Progenitor cell of endocrine pancreas (in vitro differentiated cells): ENCODE measurements around the gene FAM181A. TPM values are rescaled to one million over a fixed set of nuclear protein-coding genes. Genes with fewer than 3 reads are reported as not detected.

Source experiments
- DNase-seq: peaks from one replicate; pipeline ENCODE4 v3.0.0; 2021; ENCODE audit warnings: low spot score; ENCODE audit not compliant: unreplicated experiment
- H3K27ac Mint-ChIP-seq: 2 replicates; pipeline ENCODE4 v1.8.0; 2021; ENCODE audit warnings: mild to moderate bottlenecking, moderate library complexity, mixed read lengths
- H3K27me3 Mint-ChIP-seq: 2 replicates; pipeline ENCODE4 v1.8.0; 2021; ENCODE audit warnings: mixed read lengths
- H3K36me3 Mint-ChIP-seq: 2 replicates; pipeline ENCODE4 v1.8.0; 2022; ENCODE audit warnings: mixed read lengths; ENCODE audit not compliant: insufficient read depth
- H3K4me1 Mint-ChIP-seq: 2 replicates; pipeline ENCODE4 v1.8.0; 2021; ENCODE audit warnings: low read depth, mixed read lengths
- H3K4me3 Mint-ChIP-seq: 2 replicates; pipeline ENCODE4 v1.8.0; 2021; ENCODE audit warnings: low read depth, mild to moderate bottlenecking, moderate library complexity, mixed read lengths
- H3K9me3 Mint-ChIP-seq: 2 replicates; pipeline ENCODE4 v1.8.0; 2021; ENCODE audit warnings: low read depth, mixed read lengths
- total RNA-seq: library from RNA; stranded (reverse); gene quantifications from 2 replicates; pipeline ENCODE4 v1.2.1, GENCODE V29; 2021
- TF ChIP-seq, protein P1 (sequence below): fragments of 200-600 bp; sonication (generic); IDR thresholded peaks from one replicate; pipeline ENCODE4 v1.5.0; 2021; ENCODE audit warnings: antibody characterized with exemption, mild to moderate bottlenecking; ENCODE audit not compliant: unreplicated experiment

FAM181A gene
- total RNA-seq, 1 donor from 2014 or later = not detected

DNA sequence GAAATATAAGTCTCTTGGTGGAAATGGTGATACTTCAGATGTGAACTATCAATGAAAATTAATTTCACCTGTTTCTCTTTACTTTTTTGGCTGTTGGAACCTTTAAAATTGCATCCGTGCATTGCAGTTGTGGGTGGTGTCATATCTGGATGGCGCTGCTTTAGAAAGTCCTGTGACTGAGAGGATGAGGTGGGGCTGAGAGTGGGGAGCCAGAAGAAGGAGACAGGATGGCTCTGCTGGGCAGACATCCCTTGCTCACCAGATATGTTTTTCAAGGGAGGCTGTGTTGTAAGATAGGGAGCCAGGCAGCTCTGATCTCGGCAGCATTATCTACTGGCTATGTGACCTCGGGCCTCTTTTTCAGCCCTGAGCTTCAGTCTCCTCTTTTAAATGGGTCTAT lies 36.5 kb downstream of the FAM181A start:
- Mint-ChIP-seq H3K4me1 (peaks cover 6% of the 10 kb centered on the region), H3K36me3 (no peaks in the 10 kb centered on the region), H3K27ac (no peak overlapping the region), H3K4me3 (no peak overlapping the region), H3K27me3 (peaks cover 6% of the 10 kb centered on the region), H3K9me3 (no peaks in the 10 kb centered on the region)
- TF ChIP-seq, protein P1, sequence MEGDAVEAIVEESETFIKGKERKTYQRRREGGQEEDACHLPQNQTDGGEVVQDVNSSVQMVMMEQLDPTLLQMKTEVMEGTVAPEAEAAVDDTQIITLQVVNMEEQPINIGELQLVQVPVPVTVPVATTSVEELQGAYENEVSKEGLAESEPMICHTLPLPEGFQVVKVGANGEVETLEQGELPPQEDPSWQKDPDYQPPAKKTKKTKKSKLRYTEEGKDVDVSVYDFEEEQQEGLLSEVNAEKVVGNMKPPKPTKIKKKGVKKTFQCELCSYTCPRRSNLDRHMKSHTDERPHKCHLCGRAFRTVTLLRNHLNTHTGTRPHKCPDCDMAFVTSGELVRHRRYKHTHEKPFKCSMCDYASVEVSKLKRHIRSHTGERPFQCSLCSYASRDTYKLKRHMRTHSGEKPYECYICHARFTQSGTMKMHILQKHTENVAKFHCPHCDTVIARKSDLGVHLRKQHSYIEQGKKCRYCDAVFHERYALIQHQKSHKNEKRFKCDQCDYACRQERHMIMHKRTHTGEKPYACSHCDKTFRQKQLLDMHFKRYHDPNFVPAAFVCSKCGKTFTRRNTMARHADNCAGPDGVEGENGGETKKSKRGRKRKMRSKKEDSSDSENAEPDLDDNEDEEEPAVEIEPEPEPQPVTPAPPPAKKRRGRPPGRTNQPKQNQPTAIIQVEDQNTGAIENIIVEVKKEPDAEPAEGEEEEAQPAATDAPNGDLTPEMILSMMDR = no peak
- no peak for DNase-seq

DNA sequence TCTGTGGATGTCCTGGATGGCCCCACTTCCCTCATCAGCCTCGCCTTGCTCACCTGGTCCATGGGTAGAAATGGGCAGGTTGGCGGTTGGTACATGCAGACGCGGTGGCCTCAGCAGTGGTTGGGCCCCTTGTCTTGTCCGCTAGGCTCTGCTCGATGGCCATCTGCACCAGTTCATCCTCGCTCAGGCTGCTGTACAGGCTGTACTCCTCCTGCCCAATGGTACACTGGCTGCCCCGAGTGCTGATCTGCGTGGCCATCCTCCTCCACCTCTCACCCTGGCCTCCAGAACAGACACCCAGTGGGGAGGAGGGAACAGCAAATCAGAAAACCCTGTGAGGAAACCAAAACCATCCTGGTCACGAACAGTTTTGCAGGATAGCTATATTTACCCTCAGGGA lies 37.1 kb downstream of the FAM181A start:
- TF ChIP-seq, protein P1 = no peak
- no peak for DNase-seq
- Mint-ChIP-seq H3K36me3 (no peaks in the 10 kb centered on the region), H3K27ac (no peak overlapping the region), H3K9me3 (no peaks in the 10 kb centered on the region), H3K4me1 (peaks cover 4% of the 10 kb centered on the region), H3K27me3 (peaks cover 11% of the 10 kb centered on the region), H3K4me3 (no peak overlapping the region)

DNA sequence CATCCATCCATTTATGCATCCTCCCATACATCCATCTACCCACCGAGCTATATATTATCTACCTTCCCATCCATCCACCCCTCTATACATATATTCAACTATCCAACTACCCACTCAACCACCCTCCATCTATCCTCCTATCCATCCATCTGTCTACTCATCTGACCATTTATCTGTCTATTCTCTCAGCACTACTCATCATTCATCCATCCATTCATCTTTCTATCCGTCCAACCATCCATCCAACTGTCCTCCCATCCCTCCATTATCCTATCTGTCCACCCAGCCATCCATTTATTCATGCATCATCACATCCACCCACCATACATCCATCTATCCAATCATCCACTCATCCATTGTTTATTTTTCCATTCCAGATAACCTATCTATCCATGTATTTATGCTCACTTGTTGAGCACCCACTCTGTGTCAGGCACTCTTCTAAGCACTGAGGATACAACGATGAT lies 37.7 kb downstream of the FAM181A start:
- Mint-ChIP-seq H3K4me1 (no peaks in the 10 kb centered on the region), H3K27ac (no peak overlapping the region), H3K27me3 (peaks cover 11% of the 10 kb centered on the region), H3K9me3 (no peaks in the 10 kb centered on the region), H3K4me3 (no peak overlapping the region), H3K36me3 (no peaks in the 10 kb centered on the region)
- TF ChIP-seq, protein P1 = no peak
- no peak for DNase-seq

DNA sequence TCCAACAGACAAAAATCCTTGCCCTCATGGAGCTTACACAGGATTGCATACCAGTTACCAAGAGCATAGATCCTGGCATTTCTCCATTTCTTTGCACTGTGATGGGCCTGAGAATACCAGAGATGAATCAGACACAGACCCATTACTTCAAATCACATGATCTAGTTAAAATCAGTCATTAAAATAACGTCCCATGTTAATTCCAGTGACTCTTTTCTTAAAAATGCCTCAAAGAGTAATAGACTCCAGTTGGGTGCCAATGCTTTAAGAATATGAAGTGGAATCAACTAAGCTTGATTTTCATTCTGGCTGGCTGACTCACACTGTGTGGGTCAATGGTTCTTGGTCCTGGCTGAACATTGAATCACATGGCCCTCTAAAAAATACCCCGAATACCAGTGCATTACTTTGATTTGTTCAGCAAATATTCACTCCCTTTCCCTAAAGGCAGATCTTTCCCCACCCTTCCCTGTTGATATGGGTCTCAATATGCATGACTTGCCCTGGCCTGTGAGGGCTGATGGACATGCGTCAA lies 38.2 kb downstream of the FAM181A start:
- Mint-ChIP-seq H3K9me3 (no peaks in the 10 kb centered on the region), H3K4me1 (no peaks in the 10 kb centered on the region), H3K4me3 (no peak overlapping the region), H3K27ac (no peak overlapping the region), H3K27me3 (peaks cover 12% of the 10 kb centered on the region), H3K36me3 (no peaks in the 10 kb centered on the region)
- no peak for DNase-seq
- TF ChIP-seq, protein P1 = no peak

DNA sequence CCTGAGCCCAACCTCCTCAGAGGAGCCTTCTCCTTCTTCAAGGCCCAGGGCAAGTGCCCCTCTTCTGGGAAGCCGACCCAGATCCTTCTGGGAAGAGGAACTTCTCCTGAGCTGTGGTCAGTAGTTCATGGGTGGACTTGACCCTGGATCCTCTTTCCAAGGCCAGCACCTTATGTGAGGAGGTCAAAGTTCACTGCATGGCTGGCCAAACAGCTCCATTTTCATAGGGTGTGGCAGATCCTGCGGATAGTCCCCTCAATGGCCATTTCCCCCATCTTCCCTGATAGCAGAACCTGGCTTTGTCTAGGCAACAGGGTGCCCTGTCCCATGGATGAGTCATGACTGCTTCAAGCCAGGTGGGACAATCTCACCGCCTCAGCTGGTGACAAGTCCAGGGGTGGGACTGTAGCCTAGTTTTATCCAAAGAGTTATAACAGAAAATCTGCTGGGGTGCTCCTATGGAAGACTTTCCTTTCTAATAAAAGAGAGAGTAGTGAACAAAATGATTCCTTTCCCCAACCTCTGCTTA lies 38.9 kb downstream of the FAM181A start:
- no peak for DNase-seq
- H3K27me3 Mint-ChIP-seq = peaks cover 18% of the 10 kb centered on the region
- H3K36me3 Mint-ChIP-seq = no peaks in the 10 kb centered on the region
- H3K27ac Mint-ChIP-seq = no peak overlapping the region
- no peaks in the 10 kb centered on the region for H3K4me1 Mint-ChIP-seq
- H3K9me3 Mint-ChIP-seq = no peaks in the 10 kb centered on the region
- TF ChIP-seq, protein P1 = no peak
- no peak overlapping the region for H3K4me3 Mint-ChIP-seq
